ENCODE data around the gene ZNF470.

DNA sequence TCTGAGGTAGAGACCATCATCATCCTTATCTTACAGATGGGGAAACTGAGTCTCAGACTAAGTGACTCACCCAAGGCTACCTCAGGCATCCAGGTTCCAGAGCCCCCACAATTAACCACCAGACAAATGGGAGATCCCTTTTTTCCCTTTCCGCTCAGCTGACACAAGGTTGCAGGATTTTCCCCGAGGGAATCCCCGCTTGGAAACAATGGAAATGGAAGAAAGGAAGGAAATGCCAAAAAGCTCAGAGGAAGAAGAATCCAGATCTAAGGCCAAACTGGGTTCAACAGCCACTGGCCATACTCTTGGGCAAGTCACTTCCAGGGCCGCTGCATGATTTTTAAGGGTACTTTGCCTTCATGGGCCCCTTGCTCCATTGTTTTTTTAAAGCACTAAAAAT lies 29.4 kb downstream of the ZNF470 start:
- TF ChIP-seq, protein P1, sequence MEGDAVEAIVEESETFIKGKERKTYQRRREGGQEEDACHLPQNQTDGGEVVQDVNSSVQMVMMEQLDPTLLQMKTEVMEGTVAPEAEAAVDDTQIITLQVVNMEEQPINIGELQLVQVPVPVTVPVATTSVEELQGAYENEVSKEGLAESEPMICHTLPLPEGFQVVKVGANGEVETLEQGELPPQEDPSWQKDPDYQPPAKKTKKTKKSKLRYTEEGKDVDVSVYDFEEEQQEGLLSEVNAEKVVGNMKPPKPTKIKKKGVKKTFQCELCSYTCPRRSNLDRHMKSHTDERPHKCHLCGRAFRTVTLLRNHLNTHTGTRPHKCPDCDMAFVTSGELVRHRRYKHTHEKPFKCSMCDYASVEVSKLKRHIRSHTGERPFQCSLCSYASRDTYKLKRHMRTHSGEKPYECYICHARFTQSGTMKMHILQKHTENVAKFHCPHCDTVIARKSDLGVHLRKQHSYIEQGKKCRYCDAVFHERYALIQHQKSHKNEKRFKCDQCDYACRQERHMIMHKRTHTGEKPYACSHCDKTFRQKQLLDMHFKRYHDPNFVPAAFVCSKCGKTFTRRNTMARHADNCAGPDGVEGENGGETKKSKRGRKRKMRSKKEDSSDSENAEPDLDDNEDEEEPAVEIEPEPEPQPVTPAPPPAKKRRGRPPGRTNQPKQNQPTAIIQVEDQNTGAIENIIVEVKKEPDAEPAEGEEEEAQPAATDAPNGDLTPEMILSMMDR (IDR thresholded peaks at IDR 0.05; ENCODE audit: low read depth, low read length) = no peak
- TF ChIP-seq EZH2phosphoT487 (IDR thresholded peaks at IDR 0.05; ENCODE audit: low read depth) = no peak

All from OCI-LY3 (cell line).